CMK (cell line): ENCODE data around the gene ACOT9.
"Not testable (repeated sequence)": the region's sequence is repeated elsewhere in the genome, so short reads cannot be mapped to it uniquely, and the experiment has no call there.

ENCODE experiments used
- DNase-seq: peaks from one replicate; pipeline ENCODE4 v3.0.0-alpha.2; 2010; ENCODE audit warnings: low read depth

Gene ACOT9

GRCh38 chrX:23742697-23743622 is at the start of gene ACOT9:
Gene ACOT9, minus strand, starts transcription at chrX:23743276. Its CDS starts 132 bp downstream, at chrX:23743144.
- peak; percentile 43 for DNase-seq

- no peak for DNase-seq
Measured at GRCh38 chrX:23790155-23790497, 47.0 kb upstream of the ACOT9 start.

GRCh38 chrX:23789386-23790154 is 46.5 kb upstream of the ACOT9 start:
- no peak for DNase-seq

GRCh38 chrX:23788946-23789345 is 45.9 kb upstream of the ACOT9 start:
- DNase-seq = no peak

GRCh38 chrX:23788521-23788920 is 45.4 kb upstream of the ACOT9 start:
- DNase-seq = no peak

- no peak for DNase-seq
Measured at GRCh38 chrX:23787745-23788118, 44.7 kb upstream of the ACOT9 start.

GRCh38 chrX:23786268-23786815 is 43.3 kb upstream of the ACOT9 start:
- no peak for DNase-seq

- DNase-seq = no peak
Measured at GRCh38 chrX:23785580-23785979, 42.5 kb upstream of the ACOT9 start.

- no peak for DNase-seq
Measured at GRCh38 chrX:23784470-23785331, 41.6 kb upstream of the ACOT9 start.

- DNase-seq = no peak
Measured at GRCh38 chrX:23783589-23784469, 40.8 kb upstream of the ACOT9 start.

- peak; percentile 35 for DNase-seq
Measured at GRCh38 chrX:23782863-23783588, 40.0 kb upstream of the ACOT9 start, which contains the start of gene SAT1. Gene SAT1, plus strand, starts transcription at chrX:23783173. Its CDS starts 179 bp downstream, at chrX:23783352.

GRCh38 chrX:23782455-23782854 is 39.4 kb upstream of the ACOT9 start:
- DNase-seq = no peak

GRCh38 chrX:23779025-23779424 is 35.9 kb upstream of the ACOT9 start:
- DNase-seq = no peak

- no peak for DNase-seq
Measured at GRCh38 chrX:23776363-23776762, 33.3 kb upstream of the ACOT9 start.

- DNase-seq = no peak
Measured at GRCh38 chrX:23773601-23774175, 30.6 kb upstream of the ACOT9 start.

- not testable (repeated sequence) for DNase-seq
Measured at GRCh38 chrX:23771086-23771485, 28.0 kb upstream of the ACOT9 start.

GRCh38 chrX:23770142-23770541 is 27.1 kb upstream of the ACOT9 start:
- no peak for DNase-seq

GRCh38 chrX:23766650-23767551 is 23.8 kb upstream of the ACOT9 start:
- DNase-seq = no peak

- DNase-seq = no peak
Measured at GRCh38 chrX:23765868-23766267, 22.8 kb upstream of the ACOT9 start.
